Right lobe of liver (tissue), 6 donors: ENCODE results near the gene ZRANB1. TPM values are rescaled to one million over a fixed set of nuclear protein-coding genes. Genes with fewer than 3 reads are reported as not detected.

Experiments
- ATAC-seq, 4 donors: fragments of 200-7000 bp; cut with Tn5 transposase; one replicate each; pipeline ENCODE4 v1.9.1; 2020; ENCODE audit warnings: mild to moderate bottlenecking in 4 of 4, moderate library complexity in 4 of 4
- DNase-seq, 3 donors: peaks; one replicate each; pipeline ENCODE4 v3.0.0-alpha.2; 2020
- H3K27ac ChIP-seq, 3 donors: fragments of 200-600 bp; one replicate each; pipeline ENCODE4 v1.8.0; 2022
- H3K27me3 ChIP-seq, 2 donors: fragments of 200-600 bp; one replicate each; pipeline ENCODE4 v1.8.0; 2022
- H3K36me3 ChIP-seq, 4 donors: fragments of 200-600 bp; sonication (generic) in 1 of 4; one replicate each; pipeline versions ENCODE4 v1.5.1 to v1.8.0; 2017 to 2022; ENCODE audit warnings: control low read depth in 1 of 4
- H3K4me1 ChIP-seq, 4 donors: fragments of 200-600 bp; sonication (generic) in 1 of 4; one replicate each; pipeline versions ENCODE4 v1.5.1 to v1.8.0; 2017 to 2022; ENCODE audit warnings: control low read depth in 1 of 4
- H3K4me3 ChIP-seq, 3 donors: fragments of 200-600 bp; one replicate each; pipeline ENCODE4 v1.8.0; 2022
- H3K9me3 ChIP-seq, 4 donors: fragments of 200-600 bp; sonication (generic) in 1 of 4; one replicate each; pipeline versions ENCODE4 v1.5.1 to v1.8.0; 2017 to 2022; ENCODE audit warnings: control low read depth in 1 of 4
- POLR2A ChIP-seq: fragments of 450-650 bp; IDR thresholded peaks from one replicate; pipeline ENCODE4 v1.6.1; 2017; ENCODE audit warnings: antibody characterized with exemption, mild to moderate bottlenecking
- WGBS: methylation state at CpG from one replicate; pipeline ENCODE4 v1.1.6; 2018; ENCODE audit warnings: low coverage, low lambda C conversion rate; ENCODE audit not compliant: insufficient coverage; ENCODE audit errors: missing lambda C conversion rate; 5-methylcytosine and 5-hydroxymethylcytosine counted together
- intact Hi-C, 2 donors: fragments of 100-400 bp; cut with DNase I; formaldehyde crosslinking; loops; one replicate each; pipeline versions ENCODE4 v1.11.2 to v1.14.1; 2022
- total RNA-seq, 6 experiments: library from RNA; depleted of rRNA in 2 of 6; stranded (reverse); fragments of >200 nt in 2 of 6; fragmentation: NEBNext Ultra II Directional in 3 of 6; extraction: Animal tissue kit (Norgen Biotek cat#: 25700) in 3 of 6; gene quantifications; one replicate each; pipeline versions ENCODE4 v1.1.0 to v1.2.4, GENCODE V29; 2016 to 2023
- TF ChIP-seq, protein P1 (sequence below), 4 donors: fragments of 200-600 bp in 3 of 4; fragments of 450-650 bp in 1 of 4; IDR thresholded peaks; one replicate each; pipeline versions ENCODE4 v1.5.1 to v1.8.0; 2016 to 2022; ENCODE audit warnings: antibody characterized with exemption in 4 of 4, mild to moderate bottlenecking in 2 of 4
- donor health status: DM: no; HTN: yes; CAD: no.
- donor health status: DM: no; HTN: no; CAD: no.
- donor health status: DM: no; HTN: no; CAD: no.
- donor health status: DM: no; HTN: yes; CAD: no.
- donor health status: DM: no; HTN: yes; CAD: no.

The ZRANB1 gene
- total RNA-seq, 6 experiments from 2014 or later, result 8.6 to 17.6 (median 11.6) TPM

DNA sequence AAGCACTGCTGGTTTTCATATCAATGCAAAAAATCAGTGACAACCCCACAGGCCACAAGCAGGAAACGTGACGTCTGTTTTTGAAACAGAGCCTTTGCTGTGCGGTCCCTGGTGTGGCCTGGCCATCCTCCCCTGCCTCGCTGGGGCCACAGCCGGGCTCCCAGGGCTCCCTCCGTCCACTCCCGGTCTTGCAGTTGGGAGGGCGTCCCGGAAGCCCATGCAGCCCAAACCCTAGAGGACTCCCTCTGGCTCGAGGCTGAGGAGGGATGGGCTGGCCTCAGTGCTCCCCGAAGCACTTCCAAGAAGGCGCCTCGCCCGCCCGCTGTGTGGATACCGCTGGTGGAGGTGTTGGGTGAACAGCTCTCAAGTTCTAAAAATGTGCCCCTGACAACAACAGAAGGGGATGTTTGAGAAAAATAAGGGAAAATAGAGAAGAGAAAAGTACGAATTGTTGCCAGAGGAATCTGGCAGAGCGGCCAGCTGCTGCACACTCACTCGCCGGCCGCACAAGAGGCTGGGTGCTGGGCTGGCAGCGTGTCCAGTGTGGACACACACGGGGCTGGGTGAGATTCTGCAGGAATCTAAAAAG, 73.5 kb downstream of the ZRANB1 start:
- Histone ChIP-seq H3K9me3 (no peaks in the 10 kb centered on the region), H3K36me3 (no peaks in the 10 kb centered on the region), H3K4me1 (peaks cover 0 to 4% (median 0%) of the 10 kb centered on the region in 4 donors), H3K27me3 (no peaks in the 10 kb centered on the region), H3K27ac (peak overlapping the region in 1 of 3 donors; percentile 16), H3K4me3 (no peak overlapping the region)
- no peak for DNase-seq
- intact Hi-C loops, result no loop called here
- ATAC-seq, result peak in 3 of 4 donors; percentile 16 to 18 (median 17)
- 67% methylated on average over 13 of the region's 23 CpGs for WGBS
- TF ChIP-seq POLR2A, result no peak
- TF ChIP-seq, protein P1, sequence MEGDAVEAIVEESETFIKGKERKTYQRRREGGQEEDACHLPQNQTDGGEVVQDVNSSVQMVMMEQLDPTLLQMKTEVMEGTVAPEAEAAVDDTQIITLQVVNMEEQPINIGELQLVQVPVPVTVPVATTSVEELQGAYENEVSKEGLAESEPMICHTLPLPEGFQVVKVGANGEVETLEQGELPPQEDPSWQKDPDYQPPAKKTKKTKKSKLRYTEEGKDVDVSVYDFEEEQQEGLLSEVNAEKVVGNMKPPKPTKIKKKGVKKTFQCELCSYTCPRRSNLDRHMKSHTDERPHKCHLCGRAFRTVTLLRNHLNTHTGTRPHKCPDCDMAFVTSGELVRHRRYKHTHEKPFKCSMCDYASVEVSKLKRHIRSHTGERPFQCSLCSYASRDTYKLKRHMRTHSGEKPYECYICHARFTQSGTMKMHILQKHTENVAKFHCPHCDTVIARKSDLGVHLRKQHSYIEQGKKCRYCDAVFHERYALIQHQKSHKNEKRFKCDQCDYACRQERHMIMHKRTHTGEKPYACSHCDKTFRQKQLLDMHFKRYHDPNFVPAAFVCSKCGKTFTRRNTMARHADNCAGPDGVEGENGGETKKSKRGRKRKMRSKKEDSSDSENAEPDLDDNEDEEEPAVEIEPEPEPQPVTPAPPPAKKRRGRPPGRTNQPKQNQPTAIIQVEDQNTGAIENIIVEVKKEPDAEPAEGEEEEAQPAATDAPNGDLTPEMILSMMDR (IDR thresholded peaks at IDR 0.05), result no peak

DNA sequence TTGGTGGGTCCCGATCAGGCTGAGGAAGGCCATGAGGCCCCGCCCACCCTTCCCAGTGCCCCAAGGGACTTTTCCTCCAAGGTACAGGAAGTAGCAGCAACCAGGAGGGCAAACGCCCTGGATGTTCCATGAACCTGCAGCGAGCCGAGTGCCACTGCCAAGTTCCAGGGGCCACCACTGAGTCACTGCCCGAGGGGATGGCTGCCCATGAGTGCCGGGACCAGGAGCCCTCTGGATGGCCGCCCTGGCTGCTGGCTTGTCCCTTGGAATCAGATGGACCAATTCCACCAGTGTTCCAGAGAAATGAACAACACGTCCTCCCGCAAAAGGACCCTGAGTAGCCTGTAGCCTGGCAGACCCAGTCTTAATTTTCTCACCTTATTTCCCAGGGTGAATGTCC, 74.2 kb downstream of the ZRANB1 start:
- Histone ChIP-seq H3K9me3 (no peaks in the 10 kb centered on the region), H3K27me3 (no peaks in the 10 kb centered on the region), H3K36me3 (no peaks in the 10 kb centered on the region), H3K27ac (peak overlapping the region in 1 of 3 donors; percentile 16), H3K4me1 (peaks cover 0 to 4% (median 0%) of the 10 kb centered on the region in 4 donors), H3K4me3 (no peak overlapping the region)
- ATAC-seq, result no peak
- DNase-seq, result no peak
- WGBS, result no CpG with 5 or more reads among the region's 10 CpGs
- TF ChIP-seq, protein P1 (IDR thresholded peaks at IDR 0.05), result no peak
- TF ChIP-seq POLR2A, result no peak
- intact Hi-C loops, result no loop called here

DNA sequence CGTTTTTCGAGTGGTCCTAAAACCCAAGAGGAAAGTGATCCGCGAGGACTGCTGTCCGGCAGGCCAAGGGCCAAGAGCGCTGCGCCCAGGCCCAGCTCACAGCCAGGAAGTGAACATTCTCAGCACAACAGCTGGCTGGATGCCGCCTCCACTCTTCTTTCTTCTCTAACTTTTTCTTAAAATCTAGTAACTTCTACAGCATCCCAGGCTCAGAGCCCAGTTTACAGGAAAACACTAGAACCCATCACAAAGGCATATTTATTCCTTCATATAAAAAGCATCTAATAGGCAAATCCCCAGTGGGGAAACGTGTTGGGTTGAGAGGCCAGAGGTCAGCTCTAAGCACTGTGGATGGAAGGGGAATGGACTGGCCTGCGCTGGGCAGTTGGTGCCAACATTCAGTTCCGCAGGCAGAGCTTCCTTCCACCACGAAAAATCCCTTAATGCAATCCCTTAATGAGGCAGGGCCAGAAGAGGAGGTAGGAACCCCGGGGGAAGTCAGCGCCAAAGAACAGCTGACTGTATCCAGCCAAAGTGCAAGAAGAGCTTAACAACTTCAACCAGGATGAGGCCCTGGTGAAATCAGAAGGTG, 74.8 kb downstream of the ZRANB1 start:
- Histone ChIP-seq H3K27me3 (no peaks in the 10 kb centered on the region), H3K9me3 (no peaks in the 10 kb centered on the region), H3K27ac (peak overlapping the region in 1 of 3 donors; percentile 8), H3K4me1 (peaks cover 0 to 4% (median 0%) of the 10 kb centered on the region in 4 donors), H3K36me3 (no peaks in the 10 kb centered on the region), H3K4me3 (no peak overlapping the region)
- TF ChIP-seq POLR2A, result no peak
- TF ChIP-seq, protein P1 (IDR thresholded peaks at IDR 0.05), result no peak
- ATAC-seq (peak in 3 of 4 donors; percentile 25 to 43 (median 28)), DNase-seq (no peak)
- intact Hi-C loops, result no loop called here
- 56% methylated on average over 7 of the region's 14 CpGs for WGBS

DNA sequence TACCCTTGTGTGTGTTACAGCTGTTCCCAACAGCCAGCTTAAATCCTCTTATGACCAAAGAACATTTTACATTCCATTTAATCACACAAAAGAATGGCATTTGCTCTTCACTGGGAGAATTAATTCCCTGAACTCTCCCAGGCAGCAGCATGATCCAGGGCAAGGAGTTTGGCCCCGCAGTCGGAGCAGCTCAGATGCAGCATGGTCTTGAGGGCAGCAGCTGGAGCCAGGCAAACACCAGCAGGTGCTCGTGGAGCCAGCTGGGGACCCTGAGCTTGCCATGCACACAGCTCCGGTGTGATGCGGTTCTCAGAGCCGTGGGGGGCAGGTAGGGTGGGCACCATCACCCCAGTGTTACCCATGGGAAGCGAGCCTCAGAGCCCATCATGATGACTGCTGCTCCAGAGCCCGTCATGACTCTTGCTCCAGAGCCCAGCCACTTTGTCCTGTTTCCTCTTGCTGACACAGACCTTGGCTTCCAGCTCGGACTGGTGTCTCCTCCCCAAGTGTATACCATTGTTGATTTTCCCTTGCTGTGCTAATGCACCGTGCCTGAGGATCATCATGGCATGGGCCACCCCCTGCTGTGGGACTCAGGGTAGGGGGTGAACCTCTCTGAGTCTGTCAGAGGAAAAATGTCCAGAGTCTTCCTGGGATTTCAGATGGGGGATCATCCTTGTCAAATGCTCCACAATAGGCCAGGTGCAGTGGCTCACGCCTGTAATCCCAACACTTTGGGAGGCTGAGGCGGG, 75.8 kb downstream of the ZRANB1 start:
- WGBS, result 85% methylated on average over 4 of the region's 12 CpGs
- Histone ChIP-seq H3K27me3 (no peaks in the 10 kb centered on the region), H3K27ac (no peak overlapping the region), H3K4me1 (peaks cover 0 to 4% (median 0%) of the 10 kb centered on the region in 4 donors), H3K36me3 (no peaks in the 10 kb centered on the region), H3K4me3 (no peak overlapping the region), H3K9me3 (no peaks in the 10 kb centered on the region)
- ATAC-seq (peak in 3 of 4 donors; percentile 24 to 39 (median 37)), DNase-seq (no peak)
- intact Hi-C loops, result no loop called here
- no peak for TF ChIP-seq POLR2A
- TF ChIP-seq, protein P1 (IDR thresholded peaks at IDR 0.05), result no peak
